GDM1 (cell line): ENCODE data around the gene BRF1.

Experiments used
- DNase-seq: peaks from one replicate; lab custom pipeline; 2025; lab: John Stamatoyannopoulos, UW

The BRF1 gene

DNA sequence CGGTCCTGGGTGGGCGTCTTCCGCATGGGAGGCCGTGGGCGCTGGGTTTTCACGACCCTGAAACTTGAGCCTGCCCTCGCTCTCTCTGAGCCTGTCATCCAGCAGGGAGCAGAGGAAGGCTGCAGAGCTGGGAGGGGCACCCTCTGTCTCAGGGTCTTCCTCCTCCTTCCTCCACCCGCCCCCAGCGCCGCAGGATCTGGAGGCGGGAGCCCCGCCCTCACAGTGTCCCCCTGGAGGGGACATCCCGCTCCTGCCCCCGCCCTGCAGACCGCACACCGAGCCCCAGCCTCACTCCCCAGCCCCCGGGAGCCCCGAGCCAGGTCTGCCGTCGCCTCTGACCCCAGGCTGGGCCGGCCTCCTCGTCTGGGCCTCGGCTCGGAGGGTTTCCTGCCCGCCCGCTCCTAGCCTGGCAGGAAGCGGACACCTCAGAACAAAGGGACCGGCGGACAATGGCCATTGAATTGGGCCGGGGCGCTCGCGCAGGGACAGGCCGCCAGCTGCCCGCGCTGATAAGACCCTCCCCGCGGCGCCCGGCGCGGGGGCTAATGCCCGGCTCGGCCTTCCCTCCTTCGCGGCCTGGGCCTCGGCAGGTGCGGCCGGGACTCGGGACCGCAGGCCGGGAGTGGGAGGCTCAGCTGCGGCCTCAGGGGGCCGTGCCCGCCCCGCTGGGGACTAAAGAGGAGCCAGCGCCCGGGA, 104.4 kb downstream of the BRF1 start:
- DNase-seq: no peak

DNA sequence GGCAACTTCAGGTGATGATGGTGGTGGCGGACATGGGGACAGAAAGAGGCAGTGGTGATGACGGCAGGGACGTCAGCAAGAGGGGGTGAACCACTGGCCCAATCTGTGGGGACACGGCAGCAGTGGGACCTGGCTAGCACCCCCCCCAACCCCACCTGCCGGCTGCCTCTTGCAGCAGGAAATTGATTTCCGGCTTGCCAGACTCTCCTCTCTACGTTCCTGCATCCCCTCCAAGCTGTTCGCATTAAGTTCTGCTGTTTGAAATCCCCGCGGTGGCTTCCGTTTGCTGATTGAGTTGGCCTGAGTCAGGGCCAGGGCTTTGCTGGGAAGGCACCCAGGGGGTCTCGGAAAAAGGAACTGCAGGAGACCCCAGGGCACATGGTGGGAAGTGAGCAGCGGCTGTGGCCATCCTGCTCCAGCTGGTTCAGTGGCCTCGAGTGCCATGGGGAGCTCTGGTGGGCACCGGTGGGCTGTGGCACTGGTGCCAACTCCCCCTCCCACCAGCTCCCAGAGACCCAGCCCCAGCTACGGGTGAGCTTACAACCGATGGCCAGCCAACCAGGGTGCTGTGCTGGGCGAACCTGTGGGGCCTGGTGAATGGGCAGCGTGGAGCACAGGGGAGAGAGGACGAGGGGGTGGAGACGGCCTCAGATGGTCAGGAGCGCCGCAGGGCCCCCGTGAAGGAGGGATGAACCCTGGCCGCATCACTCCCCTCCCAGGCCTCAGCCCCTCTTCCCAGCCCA, 105.1 kb downstream of the BRF1 start:
- no peak for DNase-seq

DNA sequence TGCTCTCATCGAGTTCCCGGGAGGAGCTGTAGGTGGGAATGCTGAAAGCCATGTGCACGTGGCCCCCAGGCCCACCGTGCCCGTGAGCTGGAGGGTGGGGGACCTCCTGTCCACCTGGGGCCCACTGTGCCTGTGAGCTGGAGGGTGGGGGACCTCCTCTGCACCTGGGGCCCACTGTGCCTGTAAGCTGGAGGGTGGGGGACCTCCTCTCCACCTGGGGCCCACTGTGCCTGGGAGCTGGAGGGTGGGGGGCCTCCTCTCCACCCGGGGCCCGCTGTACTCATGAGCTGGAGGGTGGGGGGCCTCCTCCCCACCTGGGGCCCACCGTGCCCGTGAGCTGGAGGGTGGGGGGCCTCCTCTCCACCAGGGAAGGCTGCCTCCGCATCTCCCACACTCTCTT, 105.8 kb downstream of the BRF1 start:
- no peak for DNase-seq

DNA sequence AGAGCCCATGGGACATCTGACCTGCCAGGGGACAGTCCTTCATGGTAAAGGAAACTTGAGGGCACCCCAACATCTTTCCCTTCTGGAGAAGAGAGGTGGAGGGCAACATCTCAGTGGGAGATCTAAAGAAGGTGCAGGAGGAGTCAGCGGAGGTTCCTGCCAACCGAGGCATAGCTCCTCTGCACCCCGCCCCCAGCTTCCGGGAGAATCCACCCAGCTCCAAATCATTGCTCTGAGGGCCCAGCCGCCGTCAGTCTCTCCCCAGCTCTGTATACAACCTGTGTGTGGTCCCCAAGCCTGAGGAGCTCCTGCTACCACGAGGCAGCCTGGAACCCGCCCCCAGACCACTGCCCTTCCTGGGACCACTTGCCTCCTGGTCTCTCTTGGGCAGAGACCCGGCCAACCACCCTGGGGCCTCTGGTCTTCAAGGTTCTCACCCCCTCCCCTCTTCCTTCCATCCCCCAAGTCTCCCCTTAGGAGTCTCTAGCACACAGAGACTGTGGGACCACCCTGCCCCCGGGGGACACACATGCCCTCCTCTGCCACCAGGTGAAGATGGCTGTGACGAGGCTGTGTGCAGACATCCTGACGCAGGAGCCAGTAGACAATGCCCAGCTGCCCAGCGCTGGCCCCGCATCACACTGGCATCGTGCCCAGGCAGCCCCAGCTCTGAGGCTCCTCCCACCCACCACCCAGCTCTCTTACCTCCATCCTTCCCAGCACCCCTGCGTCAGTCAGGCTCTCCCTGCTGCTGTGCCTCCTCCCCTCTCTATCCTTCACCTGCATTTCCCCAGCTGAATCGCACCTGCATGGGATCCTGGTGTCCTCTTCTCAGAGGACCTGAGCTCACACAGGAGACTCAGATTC, 106.7 kb downstream of the BRF1 start:
- no peak for DNase-seq

DNA sequence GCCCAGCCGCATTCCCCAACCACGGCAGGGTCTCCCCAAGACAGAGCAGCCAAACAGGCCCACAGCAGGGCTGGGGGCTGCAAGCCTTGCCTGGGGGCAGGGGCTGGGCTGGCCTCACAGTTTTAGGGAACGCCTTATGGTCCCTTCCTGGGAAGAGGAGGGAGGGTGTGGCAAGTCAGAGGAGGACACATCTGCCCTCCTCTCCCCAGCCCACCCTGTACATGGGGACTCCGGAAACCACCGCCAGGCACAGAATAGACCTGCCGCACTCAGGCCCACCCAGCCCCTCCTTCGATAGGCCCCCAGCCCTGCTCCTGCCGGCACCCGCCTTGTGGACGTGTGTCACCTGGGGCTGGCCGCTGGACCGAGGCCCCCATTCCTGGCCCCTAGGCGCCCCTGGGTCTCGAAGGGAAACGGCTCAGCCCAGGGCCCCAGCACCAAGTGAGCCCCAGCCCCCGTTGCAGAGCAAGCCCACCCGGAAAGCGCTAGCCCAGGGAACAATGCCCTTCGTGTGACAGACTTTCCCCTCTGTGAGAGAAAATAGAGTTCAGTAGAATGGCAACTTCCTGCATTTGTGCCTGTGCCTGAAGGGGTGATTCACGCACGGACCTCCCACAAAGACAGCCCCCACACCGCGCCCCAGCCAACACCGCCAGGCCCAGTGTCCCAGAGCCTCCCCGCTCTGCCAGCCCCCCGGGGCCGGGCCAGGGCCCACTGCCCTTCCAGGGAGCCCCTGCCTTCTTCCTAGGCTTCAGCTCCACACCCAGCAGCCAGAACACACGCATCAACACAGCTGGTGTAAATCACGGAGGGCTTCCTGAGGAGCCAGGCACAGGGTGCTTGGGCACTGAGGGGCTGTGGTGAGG, 107.7 kb downstream of the BRF1 start:
- DNase-seq: no peak

DNA sequence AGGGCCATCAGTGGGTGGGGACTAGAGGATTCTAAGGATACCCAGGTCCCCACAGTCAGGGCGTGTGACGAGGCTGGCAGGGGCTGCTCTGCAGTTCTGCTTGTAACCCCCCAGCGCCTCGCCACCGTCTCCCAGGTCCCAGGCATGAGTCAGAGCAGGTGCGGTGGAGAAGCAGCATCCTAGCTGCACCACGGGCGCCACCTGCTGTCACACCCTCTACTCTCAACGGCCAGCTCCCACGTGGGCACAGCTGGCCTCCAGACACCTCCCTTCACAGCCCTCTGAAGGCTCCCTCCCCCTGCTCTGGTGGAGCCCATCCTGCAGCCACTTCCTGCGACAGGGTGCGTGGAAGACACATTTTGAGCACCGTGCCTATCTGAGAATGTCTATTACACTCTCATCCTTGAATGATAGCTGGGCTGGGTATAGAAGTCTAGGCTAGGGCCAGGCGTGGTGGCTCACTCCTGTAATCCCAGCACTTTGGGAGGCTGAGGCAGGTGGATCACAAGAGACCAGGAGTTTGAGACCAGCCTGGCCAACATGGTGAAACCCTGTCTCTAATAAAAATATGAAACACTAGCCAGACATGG, 112.8 kb downstream of the BRF1 start:
- no peak for DNase-seq

DNA sequence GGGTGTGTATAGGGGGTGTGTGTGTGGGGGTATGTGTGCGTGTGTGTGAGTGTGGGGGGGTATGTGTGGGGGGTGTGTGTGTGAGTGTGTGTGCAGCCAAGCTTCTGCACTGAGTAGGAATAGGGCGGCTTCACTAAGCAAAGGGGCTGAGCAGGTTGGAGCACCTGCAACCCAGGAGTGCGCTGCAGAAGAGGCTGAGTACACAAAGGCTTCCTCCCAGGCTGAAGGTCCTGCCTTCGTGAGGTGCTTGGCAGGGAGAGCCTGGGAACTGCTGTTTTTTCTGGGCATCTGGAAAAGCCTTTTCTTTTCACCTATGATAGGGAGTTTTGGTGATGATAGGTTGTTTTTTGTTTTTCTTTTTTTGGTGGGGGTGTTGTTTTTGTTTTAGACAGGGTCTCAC, 113.7 kb downstream of the BRF1 start:
- DNase-seq: no peak

DNA sequence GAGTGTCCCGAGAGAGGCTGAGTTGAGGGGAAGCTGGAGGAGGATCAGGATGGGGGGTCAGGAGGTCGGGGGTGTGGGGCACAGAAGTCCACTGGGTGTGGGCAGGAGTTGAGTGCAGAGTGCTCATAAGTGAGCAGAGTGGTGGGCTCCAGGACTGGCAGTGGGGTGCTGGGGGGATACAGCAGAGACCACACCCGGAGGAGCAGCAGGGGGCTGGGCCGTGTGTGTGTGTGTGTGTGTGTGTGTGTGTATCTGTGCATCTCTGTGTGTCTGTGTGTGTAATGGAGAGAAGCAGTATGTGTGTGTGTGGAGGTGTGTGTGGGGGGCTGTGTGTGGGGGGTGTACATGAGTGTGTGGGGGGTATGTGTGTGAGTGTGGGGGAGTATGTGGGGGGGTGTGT, 114.8 kb downstream of the BRF1 start:
- DNase-seq: no peak

DNA sequence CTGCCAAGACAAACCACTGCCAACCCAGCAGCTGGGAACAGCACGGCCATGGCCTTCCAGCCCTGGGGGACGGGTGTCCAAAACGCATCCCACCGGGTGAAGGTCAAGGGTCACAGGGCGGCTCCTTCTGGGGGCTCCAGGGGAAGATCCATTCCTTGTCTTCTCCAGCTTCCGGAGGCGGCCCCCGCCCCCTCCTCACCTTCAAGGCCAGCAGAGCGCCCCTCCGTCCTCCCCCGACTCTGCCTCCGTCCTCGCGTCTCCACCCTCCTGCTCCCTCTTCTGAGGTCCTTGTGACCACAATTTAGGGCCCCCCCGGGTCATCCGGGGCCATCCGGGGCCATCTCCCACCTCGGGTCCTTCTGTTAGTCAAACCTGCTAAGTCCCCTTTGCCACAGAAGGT, 115.8 kb downstream of the BRF1 start:
- no peak for DNase-seq

DNA sequence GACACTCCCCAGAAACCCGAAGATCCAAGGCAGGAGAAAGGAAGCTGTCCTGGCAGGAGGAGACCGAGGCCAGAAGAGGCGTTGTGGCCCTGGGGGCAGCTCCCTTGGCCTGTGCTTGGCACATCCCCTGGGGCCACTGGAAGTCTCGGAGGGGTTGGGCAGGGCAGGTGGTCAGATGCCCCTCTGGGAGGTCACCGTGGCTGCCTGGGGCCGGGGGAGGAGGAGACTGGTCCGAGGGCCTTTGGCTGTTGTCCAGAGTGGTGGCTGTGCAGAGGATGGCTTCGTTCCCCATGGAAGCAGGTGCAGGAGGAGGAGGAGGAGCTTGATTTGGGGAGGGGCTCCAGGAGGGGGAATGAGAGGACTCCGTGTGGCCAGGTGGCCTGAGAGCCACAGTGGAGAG, 116.3 kb downstream of the BRF1 start:
- no peak for DNase-seq

DNA sequence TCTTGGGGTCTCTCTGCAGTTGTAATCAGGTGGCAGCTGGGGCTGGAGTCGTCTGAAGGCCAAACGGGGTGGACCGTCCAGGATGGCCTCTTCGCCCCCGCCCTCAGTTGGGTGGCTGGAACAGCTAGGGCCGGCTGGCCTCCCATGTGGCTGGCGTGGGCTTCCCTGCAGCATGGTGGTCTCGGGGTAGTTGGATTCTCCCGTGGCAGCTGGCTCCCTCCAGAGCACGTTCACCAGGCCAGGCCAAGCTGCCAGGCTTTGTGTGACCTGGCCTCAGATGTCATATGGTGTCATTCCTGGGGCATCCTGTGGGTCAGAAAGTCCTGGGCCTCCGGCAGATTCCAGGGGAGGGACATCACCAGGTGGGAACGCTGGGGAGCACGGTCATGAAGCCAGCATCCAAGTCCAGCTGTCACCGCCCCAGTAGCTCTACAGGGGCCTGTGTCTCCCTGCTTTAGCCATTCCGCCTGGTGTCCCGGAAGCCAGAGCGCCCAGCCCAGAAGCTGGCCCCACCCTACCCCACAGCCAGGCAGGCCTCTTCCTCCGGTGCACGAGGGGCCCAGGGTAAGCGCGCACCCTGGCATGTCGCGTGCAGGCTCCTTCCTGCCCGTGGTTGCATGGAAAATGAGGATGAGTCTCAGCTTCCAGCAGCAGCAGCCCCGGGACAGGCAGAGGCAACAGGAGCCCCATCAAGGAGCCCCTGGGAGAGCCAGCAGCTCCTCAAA, 118.3 kb downstream of the BRF1 start:
- no peak for DNase-seq

DNA sequence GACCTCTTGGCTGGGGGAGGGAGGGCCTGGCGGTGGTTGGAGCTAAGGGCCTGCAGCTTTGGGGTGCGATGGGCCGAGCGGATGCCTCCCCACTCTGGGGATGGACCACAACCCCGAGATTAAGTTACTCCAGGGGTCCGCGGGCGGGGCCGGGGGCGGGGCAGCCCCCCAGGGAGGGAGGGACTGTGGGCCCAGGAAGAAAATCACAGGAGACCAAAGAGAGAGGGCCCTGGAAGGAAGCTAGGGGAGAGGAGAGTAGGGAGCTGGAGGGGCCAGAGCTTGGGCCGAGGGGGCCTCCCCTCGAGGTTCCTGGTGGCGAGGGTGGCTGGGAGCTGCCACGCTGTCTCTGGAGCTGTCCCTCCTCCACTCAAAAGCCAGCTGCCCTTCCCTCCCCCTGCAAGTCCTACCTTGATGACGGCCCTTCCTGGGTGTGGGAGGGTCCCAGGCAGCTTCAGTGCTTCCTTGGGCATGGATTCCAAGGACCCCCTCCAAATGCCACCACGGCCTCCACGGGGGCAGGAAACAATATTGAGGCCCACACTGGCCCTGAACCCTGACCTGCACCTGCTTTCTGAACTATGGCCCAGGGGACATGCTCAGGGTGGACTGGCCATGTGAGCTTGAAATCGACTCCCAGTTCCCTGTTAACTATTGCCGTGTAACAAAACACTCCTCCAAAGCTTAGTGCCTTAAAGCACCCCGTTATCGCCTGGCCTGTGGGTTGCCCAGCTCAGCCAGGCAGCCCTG, 119.1 kb downstream of the BRF1 start:
- DNase-seq: no peak

DNA sequence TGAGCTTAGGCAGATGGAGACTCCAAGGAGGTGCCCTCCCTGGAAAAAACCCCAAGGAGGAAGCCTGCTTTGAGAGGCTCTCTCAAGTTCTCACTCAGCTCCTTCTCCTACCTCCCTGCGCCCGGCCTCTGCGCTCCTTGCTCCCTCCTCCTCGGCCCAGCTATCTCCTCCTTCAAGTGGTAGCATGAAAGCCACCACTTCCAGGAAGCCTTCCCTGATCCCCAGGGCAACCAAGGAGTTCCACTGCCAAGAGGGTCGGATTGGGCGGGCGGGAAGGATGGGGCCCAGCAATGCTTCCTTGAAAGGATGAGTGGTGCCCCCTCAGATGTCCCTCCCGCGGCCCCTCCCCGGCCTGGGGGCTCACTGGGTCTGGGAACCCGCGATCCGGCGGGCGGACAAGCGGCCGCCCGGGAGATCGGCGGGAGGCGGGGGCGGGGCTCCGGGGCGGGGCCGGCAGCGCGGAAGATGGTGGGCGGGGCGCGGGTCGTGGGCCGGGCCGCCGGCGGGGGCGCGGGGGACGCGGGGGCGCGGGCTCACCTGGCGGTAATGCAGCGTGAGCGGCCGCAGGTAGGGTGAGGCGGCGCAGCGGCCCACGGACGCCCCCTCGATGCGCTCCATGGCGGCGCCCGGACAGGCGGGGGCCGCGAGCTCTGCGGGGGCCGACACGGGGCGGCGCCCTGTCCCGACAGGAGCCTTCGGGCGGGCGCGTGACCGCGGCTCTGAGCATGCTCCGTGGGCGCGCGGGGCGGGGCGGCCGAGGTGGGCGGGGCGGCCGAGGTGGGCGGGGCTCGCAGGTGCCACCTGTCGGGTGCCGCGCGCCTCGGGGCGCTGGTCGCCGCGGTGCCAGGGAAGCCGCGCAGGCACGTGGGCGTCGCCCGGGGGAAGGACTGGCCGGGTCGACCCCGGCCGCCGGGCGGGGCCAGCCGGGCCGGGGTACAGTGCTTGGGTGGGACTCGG, 119.9 kb downstream of the BRF1 start, which contains the start of gene NUDT14:
NUDT14 (minus strand) TSS at position 721 of the 957 bp plus-strand sequence; CDS start at position 618, 103 bp downstream.
- DNase-seq: peak; percentile 51

DNA sequence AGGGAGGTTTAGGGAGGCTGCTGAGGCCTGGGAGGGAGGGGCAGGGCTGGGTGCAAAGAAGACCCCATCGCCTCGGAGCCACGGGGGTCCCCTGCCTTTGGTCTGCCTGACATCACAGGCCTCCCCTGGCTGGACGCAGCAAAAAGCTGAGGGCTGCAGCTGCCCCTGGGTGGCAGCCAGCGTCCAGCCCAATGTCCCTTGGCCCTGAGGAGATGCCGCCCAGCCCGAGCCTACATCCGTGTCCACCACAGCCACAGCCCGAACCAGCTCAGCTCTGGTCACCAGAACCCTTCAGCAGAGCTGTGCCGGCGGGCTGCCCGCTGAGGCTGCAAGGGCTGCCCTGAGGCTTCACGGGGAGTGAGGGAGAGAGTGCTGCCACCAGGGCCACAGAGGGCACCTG, 121.6 kb downstream of the BRF1 start:
- no peak for DNase-seq

DNA sequence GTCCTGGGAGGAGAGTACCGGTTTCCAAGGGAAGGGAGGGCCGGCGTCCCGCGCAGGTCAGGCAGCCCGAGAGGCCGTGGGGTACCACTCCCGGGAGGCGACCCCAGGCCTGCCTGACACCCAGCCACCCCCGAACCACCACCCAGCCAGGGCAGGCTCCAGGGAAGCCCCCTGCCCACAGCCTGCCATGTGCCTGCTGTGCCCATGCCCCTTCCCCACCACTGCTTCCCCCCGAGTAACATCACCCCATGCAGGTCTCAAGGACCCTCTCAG, 122.0 kb downstream of the BRF1 start:
- no peak for DNase-seq

DNA sequence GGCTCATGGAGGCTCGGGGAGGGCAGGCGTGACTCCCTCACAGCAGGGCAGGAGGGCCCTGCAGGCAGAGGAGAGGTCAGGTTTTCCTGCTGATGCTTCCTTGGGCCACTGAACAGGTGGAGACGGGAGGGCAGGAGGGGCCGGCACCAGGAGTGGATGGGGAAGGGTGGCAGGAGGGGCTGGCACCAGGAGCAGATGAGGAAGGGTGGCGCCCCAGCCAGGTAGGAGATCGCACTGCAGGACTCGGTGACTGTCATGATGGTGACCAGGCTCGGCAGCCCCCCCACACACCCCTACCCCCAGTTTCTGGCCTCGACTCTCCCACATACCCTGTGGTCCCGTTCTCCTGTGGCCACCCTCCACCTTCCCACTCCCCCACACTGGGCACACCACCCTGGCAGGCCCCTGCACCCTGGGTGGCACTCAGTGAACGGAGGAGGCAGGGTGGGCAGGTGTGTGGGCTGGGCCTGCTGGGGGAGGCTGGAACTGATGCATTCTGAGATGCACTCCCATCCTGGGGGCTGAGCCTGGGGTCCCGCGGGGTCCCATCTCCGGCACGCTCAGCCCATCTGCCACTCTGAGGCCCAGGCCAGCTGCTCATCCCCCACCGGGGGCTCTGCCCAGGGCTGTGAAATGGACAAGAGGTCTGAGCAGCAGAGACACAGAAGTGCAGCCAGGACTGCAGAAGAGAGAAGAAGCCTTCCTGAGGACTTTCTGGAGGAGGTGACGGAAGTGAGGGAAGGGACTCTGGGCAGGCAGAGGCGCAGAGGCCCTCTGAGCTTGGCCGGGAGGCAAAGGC, 122.5 kb downstream of the BRF1 start:
- no peak for DNase-seq

DNA sequence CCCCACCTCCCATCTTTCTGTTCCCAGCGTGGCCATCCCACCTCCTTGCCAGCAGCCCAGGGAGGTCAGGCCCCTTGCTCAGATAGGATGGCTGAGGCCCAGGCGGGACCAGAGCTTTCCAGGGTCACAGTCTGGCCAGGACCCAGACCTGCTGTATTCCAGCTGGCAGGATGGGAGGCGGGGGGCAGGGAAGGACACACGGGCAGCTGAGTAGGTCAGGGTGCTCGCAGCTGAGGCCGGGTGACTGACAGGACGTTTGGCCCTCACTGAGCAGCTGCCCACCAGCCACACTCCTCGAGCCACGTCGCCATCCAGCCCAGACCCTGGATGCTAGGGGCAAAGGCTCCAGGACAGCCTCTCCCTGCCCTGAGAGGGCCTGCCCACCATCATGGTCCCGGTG, 123.7 kb downstream of the BRF1 start:
- no peak for DNase-seq

DNA sequence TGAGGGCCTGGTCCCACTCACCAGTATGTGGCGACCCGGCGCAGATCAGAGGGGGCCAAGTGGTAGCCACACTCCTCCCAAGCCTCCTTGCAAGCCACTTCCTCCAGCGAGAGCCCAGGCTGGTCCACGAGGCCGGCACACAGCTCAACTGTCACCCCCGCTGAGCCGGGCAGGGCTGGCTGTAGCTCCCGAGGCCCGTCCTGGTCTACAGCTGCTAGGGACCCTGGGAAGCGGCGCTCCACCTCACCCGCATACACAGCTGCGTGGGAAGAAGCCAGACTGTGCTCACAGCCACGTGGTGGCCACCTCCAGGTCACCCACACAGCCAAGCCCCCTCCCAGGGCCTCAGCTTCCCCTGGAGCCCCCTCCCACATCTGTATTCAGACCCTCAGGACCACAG, 124.3 kb downstream of the BRF1 start:
- no peak for DNase-seq
